Stimulated activated CD4-positive, alpha-beta T cell treated with anti-CD3 and anti-CD28 coated beads, Interleukin-4, amount 100 ng/mL, for 1 hour (primary cell): ENCODE data around the gene DIP2C.
"Not testable (repeated sequence)": the region's sequence is repeated elsewhere in the genome, so short reads cannot be mapped to it uniquely, and the experiment has no call there.

Source experiments
- DNase-seq: peaks from one replicate; pipeline ENCODE4 v3.0.0-alpha.2; 2020

DIP2C gene

DNA sequence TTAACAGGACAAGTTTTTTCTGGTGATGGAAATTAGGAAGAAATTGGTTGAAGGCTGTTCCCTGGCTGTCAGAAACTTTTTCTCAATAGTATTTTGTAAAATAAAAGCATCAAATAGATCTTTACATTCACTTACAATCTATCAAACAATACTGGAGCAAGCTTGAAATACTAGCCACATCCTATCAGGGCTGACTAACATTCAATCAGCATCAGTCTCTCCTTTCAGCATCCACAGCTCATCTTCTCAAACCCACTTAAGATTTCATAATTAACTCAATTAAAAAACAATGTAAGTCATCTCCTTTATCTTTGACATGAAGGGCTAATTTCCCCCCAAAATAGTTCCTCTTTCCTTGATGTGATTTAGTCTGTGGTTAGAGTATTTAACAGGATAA, 80.2 kb downstream of the DIP2C start:
- DNase-seq, result no peak

DNA sequence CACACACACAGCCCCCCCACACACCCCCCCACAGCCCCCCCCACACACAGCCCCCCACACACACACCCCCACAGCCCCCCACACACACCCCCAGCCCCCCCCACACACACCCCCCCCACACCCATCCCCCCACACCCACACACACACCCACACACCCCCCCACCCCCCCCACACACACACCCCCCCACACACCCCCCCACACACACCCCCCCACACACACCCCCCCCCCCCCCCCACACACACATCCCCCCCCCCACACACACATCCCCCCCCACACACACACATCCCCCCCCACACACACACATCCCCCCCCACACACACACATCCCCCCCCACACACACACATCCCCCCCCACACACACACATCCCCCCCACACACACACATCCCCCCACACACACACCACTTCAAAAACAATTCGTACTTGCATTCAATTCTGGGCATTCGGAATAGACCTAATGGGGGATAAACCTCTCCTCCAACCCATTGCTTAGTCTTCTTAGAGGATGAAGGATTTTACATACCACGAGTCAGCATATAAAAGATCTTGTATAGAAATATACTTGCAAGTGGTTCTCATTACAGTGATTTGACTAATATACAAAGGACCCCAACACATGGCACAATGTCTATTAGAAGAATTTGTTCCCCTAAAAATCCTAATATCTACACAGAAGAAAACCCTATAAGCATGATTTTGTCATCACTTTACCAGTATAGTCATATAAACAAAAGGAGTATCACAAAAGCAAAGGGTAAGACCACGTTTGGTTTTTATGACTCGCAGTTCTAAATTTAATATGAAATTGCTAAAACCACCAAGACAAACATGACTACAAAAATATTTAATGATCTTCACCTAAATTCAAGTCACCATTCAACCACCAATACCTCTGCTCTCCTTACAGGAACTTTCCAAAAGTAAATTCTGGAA, 80.9 kb downstream of the DIP2C start:
- no peak for DNase-seq

DNA sequence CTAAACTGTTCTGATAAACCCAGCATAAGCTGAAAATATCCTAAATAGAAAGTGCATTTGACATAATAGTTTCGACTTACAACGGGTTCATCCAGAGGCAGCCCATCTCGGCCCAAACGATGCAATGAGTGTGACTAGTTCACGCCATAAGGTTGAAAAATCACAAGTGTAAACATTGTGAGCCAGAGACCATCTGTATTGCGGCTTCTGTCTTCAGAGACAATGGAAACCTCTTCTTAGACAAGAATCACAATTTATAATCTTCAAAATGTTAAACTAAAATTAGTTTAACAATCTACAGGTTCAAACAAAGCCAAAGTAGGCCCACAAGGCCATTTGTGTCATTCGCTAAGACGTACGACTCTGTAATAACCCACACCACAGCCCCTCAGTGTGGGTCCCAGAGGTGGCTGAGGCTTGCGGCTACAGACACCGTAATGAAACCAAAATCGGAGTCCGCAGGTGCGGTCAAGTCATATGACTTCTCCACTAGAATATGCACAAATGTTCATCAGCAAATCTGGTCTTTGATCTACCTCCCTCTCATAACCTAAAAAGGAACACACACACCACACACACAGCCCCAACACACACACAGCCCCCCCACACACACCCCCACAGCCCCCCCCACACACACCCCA, 81.8 kb downstream of the DIP2C start:
- no peak for DNase-seq

- no peak for DNase-seq
These were observed 82.5 kb downstream of the DIP2C start for GRCh38 chr10:606762-607544.

DNA sequence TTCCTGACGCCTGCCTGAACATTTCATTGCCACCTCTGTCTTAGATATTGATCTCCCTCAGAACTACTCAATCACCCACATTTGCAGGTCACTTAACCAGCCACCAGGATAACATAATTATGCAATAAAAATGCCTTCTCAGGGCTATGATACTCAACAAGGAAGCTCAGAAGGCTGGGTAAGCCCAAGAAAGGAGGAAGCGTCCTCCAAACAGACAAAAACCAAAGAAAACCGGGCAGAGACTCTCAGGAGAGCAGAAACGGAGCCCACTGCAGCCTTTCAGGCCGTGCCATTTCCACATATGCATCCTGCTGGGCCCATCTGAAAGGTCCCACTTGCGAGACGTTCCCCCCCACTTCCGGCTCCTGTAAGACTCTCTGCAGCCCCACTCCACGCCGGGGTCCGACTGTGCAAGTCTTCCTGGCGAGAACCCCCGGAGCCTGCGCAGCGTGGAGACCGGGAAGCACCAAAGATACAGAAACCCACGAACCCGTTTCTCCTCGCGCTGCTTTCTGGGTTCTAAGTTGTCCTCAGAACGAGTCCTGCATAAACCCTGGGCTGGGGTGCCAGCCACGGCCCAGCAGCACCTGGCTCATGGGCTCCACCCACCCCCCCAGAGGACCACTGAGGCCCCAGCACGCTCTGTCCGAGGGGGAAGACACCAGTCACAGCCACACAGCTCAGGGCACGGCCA, 83.7 kb downstream of the DIP2C start:
- DNase-seq, result no peak

GRCh38 chr10:604716-605631, 84.5 kb downstream of the DIP2C start:
- DNase-seq, result no peak

DNA sequence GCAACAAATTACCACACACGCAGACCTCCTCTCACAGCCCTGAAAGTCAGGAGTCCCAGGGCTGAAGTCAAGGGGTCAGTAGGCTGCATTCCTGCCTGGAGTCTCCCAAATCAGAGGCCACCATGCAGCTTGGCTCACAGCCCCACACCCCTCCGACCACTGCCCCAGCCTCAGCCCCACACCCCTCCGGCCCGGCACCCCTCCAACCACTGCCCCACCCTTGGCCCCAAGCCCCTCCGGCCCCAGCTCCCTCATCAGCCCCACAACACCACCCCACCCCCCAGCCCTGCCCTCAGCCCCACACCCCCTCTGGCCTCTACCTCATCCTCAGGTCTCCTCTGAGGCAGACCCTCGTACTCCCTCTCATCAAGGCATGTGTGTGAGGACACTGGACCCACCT, 85.7 kb downstream of the DIP2C start:
- DNase-seq, result no peak

DNA sequence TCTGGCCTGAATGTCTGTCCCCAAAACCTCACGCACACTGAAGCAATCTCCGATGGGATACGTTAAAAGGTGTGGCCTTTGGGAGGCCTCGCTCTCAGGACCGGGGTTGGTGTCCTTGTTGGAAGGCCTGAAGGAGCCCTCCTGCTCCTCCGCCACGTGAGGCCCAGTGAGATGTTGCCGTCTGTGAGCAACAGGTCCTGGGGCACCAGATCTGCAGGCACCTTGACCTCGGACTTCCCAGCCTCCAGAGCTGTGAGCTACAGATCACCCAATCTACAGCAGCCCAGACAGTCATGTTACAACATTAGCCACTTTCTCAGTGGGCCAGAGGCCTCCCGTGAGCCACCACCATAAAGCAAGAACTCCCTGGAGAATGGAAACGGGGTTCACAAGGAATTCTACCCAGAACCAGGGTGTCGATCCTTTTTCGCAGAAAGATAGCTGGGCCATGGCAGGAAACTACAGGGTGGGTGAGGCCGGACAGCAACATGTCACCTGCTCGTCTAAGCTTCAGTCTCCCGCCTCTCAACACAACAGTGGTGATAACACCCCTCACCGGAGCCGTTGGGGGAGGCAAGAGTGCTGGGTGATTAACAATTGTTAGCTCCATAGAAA, 87.0 kb downstream of the DIP2C start:
- DNase-seq, result no peak

DNA sequence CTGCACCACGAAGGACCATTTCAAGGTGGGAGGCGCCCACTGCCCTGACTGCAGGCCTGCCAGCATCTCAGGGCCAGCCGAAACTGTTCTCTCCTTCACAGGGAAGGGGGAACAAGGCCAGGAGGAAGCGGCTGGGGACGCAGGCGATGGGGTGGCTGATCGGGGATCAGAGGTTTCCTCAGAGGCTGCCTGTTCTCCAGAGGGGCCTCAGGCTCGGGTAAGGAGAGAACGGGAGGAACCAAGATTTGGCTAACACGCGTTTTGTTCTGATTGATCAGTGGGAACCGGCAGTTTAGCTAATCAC, 87.9 kb downstream of the DIP2C start:
- DNase-seq, result no peak

DNA sequence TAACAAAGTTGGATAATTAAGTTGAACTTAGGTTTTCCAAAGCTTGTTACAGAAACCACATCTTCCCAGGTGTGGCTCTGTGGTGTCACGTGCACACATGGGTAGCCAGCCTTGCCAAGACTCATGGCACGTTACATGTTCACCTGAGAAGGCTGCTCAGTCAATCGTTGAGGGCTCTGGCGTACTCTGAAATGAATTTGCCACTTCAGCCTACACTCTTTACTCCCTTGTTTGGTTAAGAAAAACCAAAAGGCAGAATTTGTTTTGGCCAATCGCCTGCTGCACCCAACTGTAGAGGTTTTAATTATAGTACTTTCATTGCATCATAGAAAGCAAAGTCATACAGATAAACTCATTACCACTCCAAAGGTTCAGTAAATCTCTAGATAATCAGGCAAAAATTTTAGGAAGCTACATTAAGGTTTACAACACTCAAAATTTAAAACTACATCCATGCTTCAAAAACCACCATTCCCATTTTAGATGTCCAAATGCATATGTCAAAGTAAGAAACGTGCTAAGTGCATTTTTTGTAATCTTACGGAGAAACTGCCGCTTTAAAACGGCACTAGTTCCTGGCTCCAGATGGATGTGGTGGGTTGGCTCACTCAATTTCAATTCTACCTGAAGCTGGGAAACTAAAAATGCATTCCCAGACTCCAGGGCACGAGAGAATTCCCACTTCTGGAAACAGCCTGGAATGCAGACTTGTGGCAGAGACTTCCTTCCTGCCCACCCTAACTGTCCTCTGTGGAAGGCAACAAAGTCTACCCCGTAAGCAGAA, 88.4 kb downstream of the DIP2C start:
- DNase-seq, result no peak

GRCh38 chr10:600234-600633, 89.2 kb downstream of the DIP2C start:
- DNase-seq, result no peak

DNA sequence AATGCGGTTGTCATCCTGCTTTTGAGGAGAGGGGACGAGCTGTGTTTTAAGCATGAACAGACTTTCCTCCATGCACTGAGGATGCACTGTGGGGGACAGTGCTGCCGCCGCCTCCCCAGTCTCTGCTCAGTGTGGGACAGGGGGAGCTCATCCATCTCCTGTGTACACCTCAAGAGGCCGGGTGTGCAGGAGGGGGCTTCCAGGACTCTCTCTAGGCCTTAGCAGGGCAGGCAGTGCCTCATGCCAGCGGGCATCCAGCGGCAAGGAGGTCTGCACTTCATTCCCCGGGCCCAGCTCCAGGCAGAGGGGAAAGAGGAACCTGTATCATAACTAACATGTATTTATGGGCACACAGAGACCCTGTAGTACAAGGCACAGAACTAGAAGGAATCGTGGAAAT, 89.7 kb downstream of the DIP2C start:
- no peak for DNase-seq

GRCh38 chr10:598415-599170, 90.9 kb downstream of the DIP2C start:
- DNase-seq, result no peak

DNA sequence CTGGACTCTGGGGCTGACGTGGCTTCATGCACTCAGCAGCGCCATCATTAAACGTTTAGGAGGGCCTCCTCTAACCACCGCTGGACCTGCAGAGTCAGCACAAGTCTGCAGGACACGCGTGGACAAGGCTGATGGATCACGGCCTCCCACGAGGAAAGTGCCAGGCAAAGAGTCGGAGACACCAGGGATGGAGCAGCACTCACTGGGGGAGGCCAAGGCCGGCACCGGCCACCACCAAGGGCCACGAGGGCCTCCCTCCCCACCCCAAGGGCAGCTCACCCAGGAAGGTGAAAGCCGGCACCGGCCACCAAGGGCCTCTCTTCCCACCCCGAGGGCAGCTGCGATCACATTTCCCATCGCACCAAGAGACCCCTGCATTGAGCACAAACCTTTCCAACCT, 91.5 kb downstream of the DIP2C start:
- DNase-seq, result no peak

DNA sequence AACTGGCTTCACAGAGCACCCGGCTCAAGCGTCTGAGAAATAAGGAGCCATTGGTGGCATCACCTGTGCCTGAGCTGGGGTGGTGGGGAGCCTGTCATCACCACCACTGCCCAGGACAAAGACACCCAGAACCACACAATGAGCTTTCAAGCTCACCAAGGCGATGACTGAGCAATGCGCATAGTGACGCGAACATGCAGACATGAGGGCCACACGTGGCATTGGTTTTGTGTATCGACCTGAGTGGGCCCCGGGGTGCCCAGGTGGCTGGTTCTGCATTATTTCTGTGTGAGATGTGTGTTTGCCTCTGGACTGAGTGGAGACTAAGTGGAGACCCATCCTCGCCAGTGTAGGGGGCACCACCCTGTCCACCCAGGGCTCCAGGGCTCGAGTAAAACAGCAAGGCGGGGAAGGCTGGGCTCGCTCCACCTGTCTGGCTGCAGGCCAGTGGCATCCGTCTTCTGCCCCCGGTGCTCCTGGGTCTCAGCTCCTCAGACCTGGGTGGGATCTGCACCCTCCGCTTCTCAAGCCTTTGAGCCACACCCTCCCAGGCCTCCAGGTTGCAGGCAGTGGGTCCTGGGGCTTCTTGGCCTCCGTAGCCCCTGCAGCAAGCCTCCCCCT, 92.6 kb downstream of the DIP2C start:
- no peak for DNase-seq

- DNase-seq, result not testable (repeated sequence)
These were observed 93.3 kb downstream of the DIP2C start for GRCh38 chr10:596131-596530.

GRCh38 chr10:595473-595872, 94.0 kb downstream of the DIP2C start:
- no peak for DNase-seq

DNA sequence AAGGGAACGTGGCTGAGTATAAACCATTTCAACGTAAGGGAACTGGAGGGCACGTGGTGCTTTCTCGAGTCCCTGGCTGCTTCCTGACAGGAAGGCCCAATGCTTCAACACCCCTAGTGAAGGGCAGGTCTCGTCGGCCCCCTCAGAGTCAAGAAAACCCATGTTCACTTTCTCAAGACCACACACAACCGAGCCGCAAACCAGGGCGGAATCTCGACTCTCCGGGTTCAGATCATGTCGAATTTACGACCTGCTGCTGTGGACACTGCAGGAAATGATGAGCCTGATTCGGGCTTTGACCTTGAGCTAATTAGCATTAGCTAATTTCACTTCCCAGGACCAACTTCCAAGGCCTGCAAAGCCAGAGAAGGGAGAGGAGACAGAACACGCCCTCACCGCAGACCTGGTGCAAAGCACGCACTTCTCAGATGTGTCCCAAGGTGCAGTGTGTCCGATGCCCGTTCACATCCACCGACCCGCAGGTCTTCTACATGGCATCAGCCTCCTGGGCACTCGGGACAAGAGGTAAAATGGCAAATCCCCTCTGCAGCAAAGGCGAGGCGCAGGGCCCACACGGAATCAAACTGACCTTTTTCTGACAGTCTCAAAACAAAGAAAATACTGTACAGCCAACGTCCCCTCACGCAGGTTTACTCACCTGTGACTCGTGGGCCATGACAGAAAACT, 94.7 kb downstream of the DIP2C start:
- DNase-seq, result no peak

GRCh38 chr10:593901-594457, 95.5 kb downstream of the DIP2C start:
- DNase-seq, result no peak
